Endothelial cell of umbilical vein (primary cell): ENCODE results near the gene SPAAR. TPM values are rescaled to one million over a fixed set of nuclear protein-coding genes. Genes with fewer than 3 reads are reported as not detected.
A peak's percentile ranks its signal among the peaks of the same experiment; 100 is the strongest.

ENCODE experiments used
- BruUV-seq: library from RNA; stranded (reverse); fragments of 400-500 nt; replicated peaks from 2 replicates; lab custom pipeline; 2021; lab: Mats Ljungman, UMichigan
- CTCF ChIA-PET: fragments of 300-600, 350-600 bp; sonication (Branson Sonifier 250); formaldehyde crosslinking; loops from one replicate; lab custom pipeline; 2021; ENCODE audit warnings: antibody characterized with exemption, inconsistent platforms; lab: Charles Lee
- POLR2A ChIA-PET: fragments of 300-600, 350-600 bp; sonication (Branson Sonifier 250); formaldehyde crosslinking; loops from one replicate; lab custom pipeline; 2021; ENCODE audit warnings: antibody characterized with exemption, inconsistent platforms; lab: Charles Lee
- DNase-seq: peaks from one replicate; pipeline ENCODE4 v3.0.0-alpha.2; 2011; ENCODE audit warnings: low read depth, low spot score
- FAIRE-seq: peaks from 2 replicates; lab custom pipeline; 2011; peaks lifted over from hg19 to GRCh38; lab: Jason Lieb, UNC
- H2AFZ ChIP-seq: 2 replicates; pipeline ENCODE4 v1.6.0; 2012; ENCODE audit warnings: low read depth, low read length, control low read depth, inconsistent platforms
- H3K27ac ChIP-seq: 2 replicates; pipeline ENCODE4 v1.5.1; 2011; ENCODE audit warnings: low read depth, mild to moderate bottlenecking, control low read depth, low read length, moderate library complexity; ENCODE audit not compliant: insufficient read depth
- H3K27me3 ChIP-seq, 2 experiments: 2 replicates each; pipeline versions ENCODE4 v1.6.0 to v1.6.1; 2011; ENCODE audit warnings: low read length in 2 of 2, mixed read lengths in 1 of 2; ENCODE audit not compliant: control insufficient read depth in 2 of 2, insufficient read depth in 2 of 2
- H3K36me3 ChIP-seq, 2 experiments: 2 replicates in 1 of 2; 3 replicates in 1 of 2; pipeline ENCODE4 v1.5.1; 2011; ENCODE audit warnings: low read length in 2 of 2, mild to moderate bottlenecking in 1 of 2, moderate library complexity in 1 of 2; ENCODE audit not compliant: control insufficient read depth in 2 of 2, insufficient read depth in 2 of 2; ENCODE audit errors: extremely low read depth in 1 of 2
- H3K4me1 ChIP-seq: 3 replicates; pipeline ENCODE4 v1.5.1; 2011; ENCODE audit warnings: mild to moderate bottlenecking, low read length; ENCODE audit not compliant: control insufficient read depth, insufficient read depth; ENCODE audit errors: extremely low read depth
- H3K4me2 ChIP-seq: 2 replicates; pipeline ENCODE4 v1.6.1; 2011; ENCODE audit warnings: low read length, control low read depth, mixed read lengths; ENCODE audit not compliant: insufficient read depth
- H3K4me3 ChIP-seq, 3 experiments: fragments of 200-600 bp in 1 of 3; sonication (generic), shearing (Covaris generic) in 1 of 3; replicated peaks in 1 of 3; 2 replicates each; pipeline ENCODE4 v1.5.1; 2011 to 2016; ENCODE audit warnings: control low read depth in 3 of 3, low read length in 3 of 3, mild to moderate bottlenecking in 2 of 3, inconsistent platforms in 1 of 3, low read depth in 1 of 3, moderate library complexity in 1 of 3; ENCODE audit not compliant: insufficient read depth in 1 of 3
- H3K79me2 ChIP-seq: 2 replicates; pipeline ENCODE4 v1.6.0; 2012; ENCODE audit warnings: low read length, inconsistent platforms; ENCODE audit not compliant: control insufficient read depth, insufficient read depth
- H3K9ac ChIP-seq: replicated peaks from 2 replicates; pipeline ENCODE3; 2011; ENCODE audit warnings: low read length, control low read depth; ENCODE audit not compliant: insufficient read depth; ENCODE audit errors: extremely low read depth
- H3K9me1 ChIP-seq: replicated peaks from 3 replicates; pipeline ENCODE4 v1.6.0; 2011; ENCODE audit warnings: mild to moderate bottlenecking, low read length; ENCODE audit not compliant: control insufficient read depth, insufficient read depth; ENCODE audit errors: extremely low read depth
- H3K9me3 ChIP-seq: replicated peaks from 2 replicates; pipeline ENCODE4 v1.5.1; 2012; ENCODE audit warnings: low read length, inconsistent platforms; ENCODE audit not compliant: control insufficient read depth, insufficient read depth
- H4K20me1 ChIP-seq: replicated peaks from 2 replicates; pipeline ENCODE3; 2011; ENCODE audit warnings: mild to moderate bottlenecking, low read length; ENCODE audit not compliant: control insufficient read depth, insufficient read depth; ENCODE audit errors: extremely low read depth
- CTCF ChIP-seq, 2 donors: IDR thresholded peaks; 1 replicate in 1 of 2; 2 replicates in 1 of 2; pipeline ENCODE4 v1.5.1; 2011; ENCODE audit warnings: low read length in 2 of 2, mild to moderate bottlenecking in 2 of 2, moderate library complexity in 2 of 2, control low read depth in 1 of 2, inconsistent platforms in 1 of 2, low read depth in 1 of 2; ENCODE audit not compliant: insufficient read depth in 1 of 2; ENCODE audit errors: extremely low read depth in 1 of 2
- EZH2 ChIP-seq: IDR thresholded peaks from 2 replicates; pipeline ENCODE4 v1.6.1; 2012; ENCODE audit warnings: borderline replicate concordance, low read depth, mild to moderate bottlenecking, moderate library complexity, low read length, inconsistent platforms; ENCODE audit not compliant: severe bottlenecking
- FOS ChIP-seq: IDR thresholded peaks from 2 replicates; pipeline ENCODE4 v1.6.1; 2011; ENCODE audit warnings: mild to moderate bottlenecking, low read length, moderate library complexity, borderline replicate concordance; ENCODE audit not compliant: insufficient read depth
- GATA2 ChIP-seq: IDR thresholded peaks from 2 replicates; pipeline ENCODE4 v1.7.0; 2011; ENCODE audit warnings: low read depth, mild to moderate bottlenecking, moderate library complexity, mixed read lengths, low read length; ENCODE audit not compliant: insufficient read length, insufficient read depth
- JUN ChIP-seq: IDR thresholded peaks from 2 replicates; pipeline ENCODE4 v1.6.1; 2011; ENCODE audit warnings: borderline replicate concordance, low read depth; ENCODE audit not compliant: insufficient read length, insufficient read depth
- MAX ChIP-seq: IDR thresholded peaks from 2 replicates; pipeline ENCODE4 v1.6.1; 2011; ENCODE audit not compliant: insufficient read depth, insufficient read length
- MYC ChIP-seq: IDR thresholded peaks from one replicate; pipeline ENCODE4 v1.6.1; 2011; ENCODE audit warnings: mild to moderate bottlenecking, low read depth, low read length
- POLR2A ChIP-seq: IDR thresholded peaks from 2 replicates; pipeline ENCODE4 v1.6.1; 2012; ENCODE audit warnings: low read depth, mild to moderate bottlenecking, control low read depth, low read length
- POLR2AphosphoS5 ChIP-seq: IDR thresholded peaks from 2 replicates; pipeline ENCODE4 v1.6.1; 2012; ENCODE audit warnings: low read depth, mild to moderate bottlenecking, control low read depth, low read length, moderate library complexity; ENCODE audit not compliant: insufficient read depth
- dilution Hi-C: fragments of 300-500 bp; cut with MboI; formaldehyde crosslinking; loops from one replicate; pipeline ENCODE4 v1.15.0; 2019; ENCODE audit warnings: low sequenced_read_pairs; ENCODE audit not compliant: extremely low pct_ligation_motif_present
- intact Hi-C: fragments of 100-400 bp; cut with micrococcal nuclease; formaldehyde crosslinking; loops from one replicate; pipeline ENCODE4 v1.10.0; 2022
- polyA plus RNA-seq, 4 experiments: library from polyadenylated mRNA; depleted of rRNA in 3 of 4; stranded (reverse) in 3 of 4; unstranded in 1 of 4; fragments of >200 nt; gene quantifications; 2 replicates each; pipeline versions ENCODE4 v1.2.1 to v1.2.3, GENCODE V29; 2011 to 2012; ENCODE audit warnings: missing spikeins in 1 of 4
- total RNA-seq: library from RNA; stranded (reverse); gene quantifications from 2 replicates; pipeline ENCODE4 v1.2.3, GENCODE V29; 2021

SPAAR gene
- total and polyA plus RNA-seq, 2 donors (not counting 3 experiments of a cell fraction or from before 2014, with no cell fraction given) = 20.8 to 24.8 TPM

- peak overlapping the region; percentile 49 for H3K4me2 ChIP-seq
- DNase-seq (peak; percentile 88), FAIRE-seq (peak; percentile 86)
- POLR2A ChIA-PET = interaction anchor here (0.9 kb wide), 1 partner anchor 151 kb away, joined by 3 read pairs; no protein-coding TSS in a partner anchor
- no peaks in the 10 kb centered on the region for H3K9me3 ChIP-seq
- CTCF ChIA-PET = interaction anchor here (1.0 to 2.8 kb wide), 11 partner anchors 40 to 215 kb away, joined by 3 to 21 read pairs (median 5); partner anchors contain the start of gene SPAAR
- peaks cover 39% of the 10 kb centered on the region for H3K4me1 ChIP-seq
- no peaks in the 10 kb centered on the region for H3K79me2 ChIP-seq
- H3K27me3 ChIP-seq = no peaks in the 10 kb centered on the region
- peak overlapping the region; percentile 12 for H3K9ac ChIP-seq
- H3K36me3 ChIP-seq = no peaks in the 10 kb centered on the region
- H3K27ac ChIP-seq = peak overlapping the region; percentile 85
- dilution Hi-C loops (no loop called here), intact Hi-C loops (no loop called here)
- BruUV-seq = no TSS peak
- H3K9me1 ChIP-seq = no peaks in the 10 kb centered on the region
- H4K20me1 ChIP-seq = no peaks in the 10 kb centered on the region
- H3K4me3 ChIP-seq = no peak overlapping the region
- H2AFZ ChIP-seq = peak overlapping the region; percentile 14
- no peak for TF ChIP-seq MYC
- TF ChIP-seq CTCF (IDR thresholded peaks at IDR 0.05; ENCODE audit: extremely low read depth in 1 of 2, insufficient read depth in 1 of 2, low read depth in 1 of 2, low read length in 2 of 2) = no peak
- TF ChIP-seq EZH2 = no peak
- TF ChIP-seq JUN = peak; percentile 79
- peak; percentile 95 for TF ChIP-seq GATA2
- TF ChIP-seq MAX = no peak
- peak; percentile 54 for TF ChIP-seq POLR2AphosphoS5
- peak; percentile 44 for TF ChIP-seq FOS
- TF ChIP-seq POLR2A = peak; percentile 27
These were observed 42.4 kb downstream of the SPAAR start for GRCh38 chr9:35951736-35952135.
